Stomach (tissue), 9 donors: ENCODE measurements around the gene NOXO1. TPM values are rescaled to one million over a fixed set of nuclear protein-coding genes. Genes with fewer than 3 reads are reported as not detected.

Source experiments
- DNase-seq, 2 donors: peaks; one replicate each; pipeline versions ENCODE4 v3.0.0 to v3.0.0-alpha.2; 2013 to 2019
- H3K27ac ChIP-seq, 5 donors: fragments of 200-600 bp in 4 of 5; sonication (generic) in 4 of 5; one replicate each; pipeline ENCODE4 v1.5.1; 2013 to 2019; ENCODE audit warnings: mild to moderate bottlenecking in 1 of 5, moderate library complexity in 1 of 5
- H3K27me3 ChIP-seq, 3 donors: fragments of 200-600 bp; sonication (generic); one replicate each; pipeline ENCODE4 v1.5.1; 2017 to 2019; ENCODE audit warnings: mixed run types in 1 of 3
- H3K36me3 ChIP-seq, 4 donors: fragments of 200-600 bp; sonication (generic); 1 replicate in 3 of 4; 2 replicates in 1 of 4; pipeline ENCODE4 v1.5.1; 2016 to 2019
- H3K4me1 ChIP-seq, 4 donors: fragments of 200-600 bp; sonication (generic); one replicate each; pipeline ENCODE4 v1.5.1; 2016 to 2019
- H3K4me3 ChIP-seq, 4 donors: fragments of 200-600 bp; sonication (generic) in 3 of 4; one replicate each; pipeline ENCODE4 v1.5.1; 2016 to 2019; ENCODE audit warnings: mild to moderate bottlenecking in 1 of 4
- H3K9me3 ChIP-seq, 4 donors: fragments of 200-600 bp; sonication (generic); one replicate each; pipeline ENCODE4 v1.5.1; 2016 to 2019
- CTCF ChIP-seq, 7 experiments: fragments of 450-650 bp in 4 of 7; fragments of 200-600 bp in 3 of 7; sonication (generic) in 3 of 7; IDR thresholded peaks; one replicate each; pipeline ENCODE4 v1.5.1; 2016 to 2019; ENCODE audit warnings: antibody characterized with exemption in 7 of 7, control low read depth in 2 of 7, mild to moderate bottlenecking in 1 of 7
- EP300 ChIP-seq: sonication (generic); formaldehyde crosslinking; IDR thresholded peaks from one replicate; pipeline ENCODE4 v1.6.1; 2017; ENCODE audit warnings: antibody characterized with exemption
- POLR2A ChIP-seq, 4 donors: fragments of 450-650 bp; IDR thresholded peaks; one replicate each; pipeline ENCODE4 v1.6.1; 2016; ENCODE audit warnings: antibody characterized with exemption in 4 of 4, control low read depth in 2 of 4, mild to moderate bottlenecking in 1 of 4, moderate library complexity in 1 of 4
- POLR2AphosphoS5 ChIP-seq, 3 donors: sonication (generic); formaldehyde crosslinking; IDR thresholded peaks; one replicate each; pipeline ENCODE4 v1.6.1; 2016; ENCODE audit warnings: antibody characterized with exemption in 3 of 3
- WGBS, 5 donors: extraction: QIAGEN DNeasy Blood & Tissue Kit in 3 of 5; methylation state at CpG; one replicate each; pipeline versions ENCODE4 v1.1.5 to v1.1.7; 2013 to 2018; 5-methylcytosine and 5-hydroxymethylcytosine counted together
- intact Hi-C: fragments of 100-400 bp; cut with DNase I; formaldehyde crosslinking; loops from one replicate; pipeline ENCODE4 v1.15.1; 2023; ENCODE audit warnings: low total_unique reads
- polyA plus RNA-seq, 3 donors: library from polyadenylated mRNA; stranded (reverse); fragments of 200-250 nt; gene quantifications; one replicate each; pipeline ENCODE4 v1.2.3, GENCODE V29; 2013
- total RNA-seq, 5 donors: library from RNA; depleted of rRNA; stranded (reverse); fragments of >200 nt; gene quantifications; one replicate each; pipeline versions ENCODE4 v1.1.0 to v1.2.3, GENCODE V29; 2014 to 2016
- donor health status: healthy with polysubstance abuse.
- donor health status: Bipolar disorder and iron deficiency.
- donor health status: healthy.

NOXO1 gene
- total and polyA plus RNA-seq, 8 donors = 1.2 to 58.2 (median 3.0) TPM; not detected in 4

GRCh38 chr16:2028146-2028545, 46.9 kb upstream of the NOXO1 start:
- Histone ChIP-seq H3K4me1 (peaks cover 50 to 81% (median 71%) of the 10 kb centered on the region in 4 donors), H3K36me3 (peaks cover 4 to 27% (median 15%) of the 10 kb centered on the region in 4 donors), H3K27me3 (peaks cover 0 to 7% (median 0%) of the 10 kb centered on the region in 3 donors), H3K27ac (peak overlapping the region; percentile 72 to 95 (median 85)), H3K9me3 (no peaks in the 10 kb centered on the region), H3K4me3 (peak overlapping the region; percentile 72 to 92 (median 78))
- DNase-seq = peak in 1 of 2 donors; percentile 16
- 15 to 56% (median 30%) methylated on average over 2 to 3 of the region's 3 CpGs for WGBS, 5 donors
- TF ChIP-seq EP300 (no peak), POLR2AphosphoS5 (IDR thresholded peaks at IDR 0.05) (no peak), POLR2A (IDR thresholded peaks at IDR 0.05) (no peak)
- intact Hi-C loops = loop anchor here (10.0 kb wide), 1 partner anchor 57 kb away; no protein-coding TSS in a partner anchor

GRCh38 chr16:2027024-2028010, 46.0 kb upstream of the NOXO1 start:
- Histone ChIP-seq H3K4me1 (peaks cover 48 to 81% (median 71%) of the 10 kb centered on the region in 4 donors), H3K27ac (peak overlapping the region; percentile 72 to 95 (median 85)), H3K4me3 (peak overlapping the region; percentile 72 to 92 (median 78)), H3K36me3 (peaks cover 4 to 27% (median 15%) of the 10 kb centered on the region in 4 donors), H3K27me3 (peaks cover 0 to 13% (median 0%) of the 10 kb centered on the region in 3 donors), H3K9me3 (no peaks in the 10 kb centered on the region)
- peak in 1 of 2 donors; percentile 66 for DNase-seq
- intact Hi-C loops = loop anchor here (10.0 kb wide), 1 partner anchor 57 kb away; no protein-coding TSS in a partner anchor
- no peak for TF ChIP-seq EP300
- TF ChIP-seq CTCF (IDR thresholded peaks at IDR 0.05) = no peak
- TF ChIP-seq POLR2A (IDR thresholded peaks at IDR 0.05) = no peak
- no peak for TF ChIP-seq POLR2AphosphoS5 (IDR thresholded peaks at IDR 0.05)
- 2 to 26% (median 5%) methylated on average over 6 to 76 of the region's 76 CpGs for WGBS, 5 donors

- intact Hi-C loops = loop anchor here (10.0 kb wide), 1 partner anchor 58 kb away; no protein-coding TSS in a partner anchor
- 7 to 29% (median 20%) methylated on average over 8 to 55 of the region's 59 CpGs for WGBS, 5 donors
- DNase-seq = peak; percentile 60 to 79
- Histone ChIP-seq H3K36me3 (peaks cover 4 to 22% (median 14%) of the 10 kb centered on the region in 4 donors), H3K9me3 (no peaks in the 10 kb centered on the region), H3K4me3 (peak within 1 kb of the TSS; percentile 72 to 92 (median 78)), H3K27ac (peak within 1 kb of the TSS; percentile 72 to 95 (median 85)), H3K4me1 (peaks cover 46 to 76% (median 66%) of the 10 kb centered on the region in 4 donors), H3K27me3 (peaks cover 0 to 21% (median 3%) of the 10 kb centered on the region in 3 donors)
- TF ChIP-seq POLR2AphosphoS5 (IDR thresholded peaks at IDR 0.05) = no peak
- no peak for TF ChIP-seq POLR2A (IDR thresholded peaks at IDR 0.05)
- no peak for TF ChIP-seq CTCF (IDR thresholded peaks at IDR 0.05)
- no peak for TF ChIP-seq EP300
Observed at GRCh38 chr16:2026461-2027023, 45.3 kb upstream of the NOXO1 start, which contains the start of gene NHERF2. TSS of gene NHERF2 (plus strand) at chr16:2026902. CDS start at chr16:2027006, 104 bp downstream.

- Histone ChIP-seq H3K9me3 (no peaks in the 10 kb centered on the region), H3K36me3 (peaks cover 4 to 17% (median 11%) of the 10 kb centered on the region in 4 donors), H3K27ac (peak overlapping the region in 4 of 5 donors; percentile 67 to 92 (median 78)), H3K4me1 (peaks cover 46 to 71% (median 65%) of the 10 kb centered on the region in 4 donors), H3K27me3 (peaks cover 0 to 26% (median 9%) of the 10 kb centered on the region in 3 donors), H3K4me3 (peak overlapping the region; percentile 72 to 92 (median 78))
- 65 to 79% (median 76%) methylated on average over 15 to 16 of the region's 16 CpGs for WGBS, 5 donors
- intact Hi-C loops = loop anchor here (10.0 kb wide), 1 partner anchor 59 kb away; no protein-coding TSS in a partner anchor
- DNase-seq = peak in 1 of 2 donors; percentile 19
- TF ChIP-seq POLR2A (IDR thresholded peaks at IDR 0.05) = no peak
- no peak for TF ChIP-seq CTCF (IDR thresholded peaks at IDR 0.05)
Observed at GRCh38 chr16:2025878-2026460, 44.7 kb upstream of the NOXO1 start.
